CD8-positive, alpha-beta memory T cell (primary cell): Measurements from ENCODE around the gene ITGB6. TPM values are rescaled to one million over a fixed set of nuclear protein-coding genes. Genes with fewer than 3 reads are reported as not detected.

Source experiments
- CTCF ChIA-PET: fragments of 350-600 bp; sonication (Branson Sonifier 250); formaldehyde crosslinking; loops from one replicate; lab custom pipeline; 2021; ENCODE audit warnings: antibody characterized with exemption; lab: Charles Lee
- POLR2A ChIA-PET: fragments of 350-600 bp; sonication (Branson Sonifier 250); formaldehyde crosslinking; loops from one replicate; lab custom pipeline; 2021; ENCODE audit warnings: antibody characterized with exemption; lab: Charles Lee
- DNase-seq, 5 donors: peaks; one replicate each; pipeline versions ENCODE4 v3.0.0 to v3.0.0-alpha.2; 2020 to 2022; ENCODE audit warnings: mixed read lengths in 1 of 5
- H3K27ac ChIP-seq: one replicate; pipeline ENCODE4 v1.7.0; 2013; ENCODE audit warnings: low read depth, mild to moderate bottlenecking, low read length, moderate library complexity
- H3K27me3 ChIP-seq: 2 replicates; pipeline ENCODE4 v1.7.0; 2013; ENCODE audit warnings: low read length, mild to moderate bottlenecking; ENCODE audit not compliant: insufficient read depth, poor library complexity, severe bottlenecking
- H3K36me3 ChIP-seq: 2 replicates; pipeline ENCODE4 v1.7.0; 2013; ENCODE audit warnings: mild to moderate bottlenecking, low read length, moderate library complexity; ENCODE audit not compliant: insufficient read depth
- H3K4me1 ChIP-seq: 2 replicates; pipeline ENCODE4 v1.7.0; 2013; ENCODE audit warnings: mild to moderate bottlenecking, low read length, moderate library complexity; ENCODE audit not compliant: insufficient read depth
- H3K4me3 ChIP-seq: 2 replicates; pipeline ENCODE4 v1.7.0; 2013; ENCODE audit warnings: mild to moderate bottlenecking, low read length
- H3K9me3 ChIP-seq: 2 replicates; pipeline ENCODE4 v1.7.0; 2013; ENCODE audit warnings: mild to moderate bottlenecking, low read length
- H3K27ac Mint-ChIP-seq, 8 donors: one replicate each; pipeline ENCODE4 v1.8.0; 2020 to 2021; ENCODE audit warnings: mixed read lengths in 8 of 8, mild to moderate bottlenecking in 6 of 8, inconsistent platforms in 3 of 8, moderate library complexity in 3 of 8
- H3K27me3 Mint-ChIP-seq, 2 donors: one replicate each; pipeline ENCODE4 v1.8.0; 2020 to 2021; ENCODE audit warnings: mixed read lengths in 2 of 2, mild to moderate bottlenecking in 1 of 2, moderate library complexity in 1 of 2
- H3K36me3 Mint-ChIP-seq, 3 donors: one replicate each; pipeline ENCODE4 v1.8.0; 2020 to 2021; ENCODE audit warnings: mixed read lengths in 3 of 3, inconsistent platforms in 1 of 3, mild to moderate bottlenecking in 1 of 3
- H3K4me1 Mint-ChIP-seq, 3 donors: one replicate each; pipeline ENCODE4 v1.8.0; 2020 to 2021; ENCODE audit warnings: mixed read lengths in 3 of 3, inconsistent platforms in 1 of 3, mild to moderate bottlenecking in 1 of 3
- H3K4me3 Mint-ChIP-seq, 7 donors: one replicate each; pipeline ENCODE4 v1.8.0; 2020 to 2021; ENCODE audit warnings: mixed read lengths in 7 of 7, mild to moderate bottlenecking in 6 of 7, moderate library complexity in 4 of 7, inconsistent platforms in 2 of 7
- H3K9me3 Mint-ChIP-seq, 5 donors: one replicate each; pipeline ENCODE4 v1.8.0; 2020 to 2022; ENCODE audit warnings: mixed read lengths in 5 of 5, mild to moderate bottlenecking in 3 of 5, moderate library complexity in 2 of 5, inconsistent platforms in 1 of 5
- polyA plus RNA-seq: library from polyadenylated mRNA; unstranded; fragments of 300-500 nt; fragmentation: Illumina TruSeq; gene quantifications from one replicate; pipeline ENCODE4 v1.2.3, GENCODE V29; 2021
- total RNA-seq, 2 experiments: library from RNA; stranded (reverse); gene quantifications; one replicate each; pipeline ENCODE4 v1.2.3, GENCODE V29; 2021

Gene ITGB6
- total and polyA plus RNA-seq, 3 experiments from 2014 or later = not detected

DNA sequence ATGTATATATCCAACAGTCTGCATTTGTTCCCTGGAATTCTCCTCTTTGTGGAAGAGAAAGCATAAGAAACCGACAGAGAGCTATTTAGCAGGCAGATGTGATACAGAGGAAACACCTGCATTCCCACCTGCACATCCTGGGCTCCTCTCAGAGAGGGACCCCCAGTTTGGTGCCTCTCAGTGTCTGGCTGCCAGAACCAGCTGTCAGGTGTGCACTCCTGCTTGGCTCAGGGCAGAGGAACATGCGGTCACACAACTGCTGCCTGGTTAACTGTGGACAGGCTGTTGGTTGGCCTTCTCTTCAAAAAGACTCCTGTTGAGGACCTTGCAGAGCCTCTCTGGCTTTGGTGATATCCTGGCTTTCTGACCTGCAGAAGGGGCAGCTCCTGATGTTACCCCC lies 54.6 kb downstream of the ITGB6 start:
- no peaks in the 10 kb centered on the region for H3K36me3 ChIP-seq
- Mint-ChIP-seq H3K4me1 (no peaks in the 10 kb centered on the region), H3K27ac (no peak overlapping the region), H3K4me3 (no peak overlapping the region), H3K9me3 (peaks cover 0 to 2% (median 0%) of the 10 kb centered on the region in 5 donors), H3K36me3 (no peaks in the 10 kb centered on the region), H3K27me3 (peaks cover 11 to 47% of the 10 kb centered on the region in 2 donors)
- POLR2A ChIA-PET = no interaction called here
- no peak overlapping the region for H3K27ac ChIP-seq
- no peak overlapping the region for H3K4me3 ChIP-seq
- DNase-seq = no peak
- H3K9me3 ChIP-seq = no peaks in the 10 kb centered on the region
- CTCF ChIA-PET = no interaction called here
- no peaks in the 10 kb centered on the region for H3K4me1 ChIP-seq
- no peaks in the 10 kb centered on the region for H3K27me3 ChIP-seq

DNA sequence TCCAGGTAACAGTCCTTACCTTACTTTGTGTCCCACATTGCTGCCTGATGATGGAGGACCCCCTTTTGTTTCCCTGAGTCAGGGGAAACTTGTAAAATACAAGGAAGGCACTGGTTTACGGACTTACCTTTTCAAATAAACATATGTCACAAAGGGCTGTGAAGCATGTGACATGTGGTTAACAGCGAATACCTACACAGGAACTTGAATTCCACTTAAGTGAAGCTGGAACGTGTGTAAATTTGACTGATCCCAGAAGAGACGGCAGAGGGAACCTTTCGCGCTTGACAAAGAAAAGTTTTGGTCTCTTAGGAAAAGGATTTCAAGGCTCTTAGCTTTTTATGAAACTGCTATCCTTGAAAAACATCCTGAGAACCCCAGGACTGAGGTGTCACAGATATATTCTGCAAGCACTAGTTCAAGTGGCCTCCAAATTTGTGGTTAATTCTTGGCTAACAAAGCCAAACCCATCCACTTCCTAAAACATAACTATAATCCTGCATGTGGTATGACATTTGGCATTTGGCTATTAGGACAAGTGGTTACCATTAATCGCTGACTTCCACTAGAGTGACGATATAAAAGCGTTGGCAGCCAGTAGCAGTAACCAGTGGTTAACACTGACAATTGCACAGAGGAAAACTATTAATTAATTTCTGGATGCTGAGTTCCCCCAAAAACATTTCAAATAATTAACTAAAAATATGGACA lies 55.6 kb downstream of the ITGB6 start:
- no peaks in the 10 kb centered on the region for H3K36me3 Mint-ChIP-seq
- CTCF ChIA-PET = no interaction called here
- H3K4me1 Mint-ChIP-seq = no peaks in the 10 kb centered on the region
- no peak overlapping the region for H3K27ac Mint-ChIP-seq
- H3K27me3 ChIP-seq = no peaks in the 10 kb centered on the region
- H3K4me1 ChIP-seq = no peaks in the 10 kb centered on the region
- POLR2A ChIA-PET = no interaction called here
- no peak overlapping the region for H3K27ac ChIP-seq
- no peak overlapping the region for H3K4me3 Mint-ChIP-seq
- H3K9me3 Mint-ChIP-seq = peaks cover 0 to 2% (median 0%) of the 10 kb centered on the region in 5 donors
- H3K27me3 Mint-ChIP-seq = peaks cover 9 to 42% of the 10 kb centered on the region in 2 donors
- DNase-seq = no peak
- H3K9me3 ChIP-seq = no peaks in the 10 kb centered on the region
- H3K4me3 ChIP-seq = no peak overlapping the region
- H3K36me3 ChIP-seq = no peaks in the 10 kb centered on the region

DNA sequence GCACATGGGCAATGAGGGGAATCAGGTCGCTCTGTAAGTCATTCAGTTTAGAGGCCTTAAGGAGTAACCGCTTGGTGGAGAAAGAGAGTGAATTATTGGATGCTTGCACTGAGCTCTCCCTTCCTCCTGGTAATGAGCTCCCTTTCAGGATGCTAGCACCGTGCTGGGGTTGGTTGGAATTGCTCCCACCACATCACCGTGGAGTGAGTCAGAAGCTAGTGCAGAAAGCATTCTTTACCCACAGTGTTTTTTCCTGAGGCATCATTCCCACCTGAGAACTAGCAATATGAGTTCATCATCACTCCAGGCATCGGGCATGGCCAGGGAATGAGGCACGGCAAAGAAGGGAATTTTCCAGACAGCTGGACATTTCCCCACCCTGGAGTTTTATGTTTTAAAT lies 57.6 kb downstream of the ITGB6 start:
- Mint-ChIP-seq H3K9me3 (peaks cover 0 to 2% (median 0%) of the 10 kb centered on the region in 5 donors), H3K4me1 (no peaks in the 10 kb centered on the region), H3K27me3 (peaks cover 4 to 36% of the 10 kb centered on the region in 2 donors), H3K4me3 (no peak overlapping the region), H3K27ac (no peak overlapping the region), H3K36me3 (no peaks in the 10 kb centered on the region)
- H3K27ac ChIP-seq = no peak overlapping the region
- H3K27me3 ChIP-seq = no peaks in the 10 kb centered on the region
- no peak overlapping the region for H3K4me3 ChIP-seq
- POLR2A ChIA-PET = no interaction called here
- H3K9me3 ChIP-seq = no peaks in the 10 kb centered on the region
- CTCF ChIA-PET = no interaction called here
- H3K36me3 ChIP-seq = no peaks in the 10 kb centered on the region
- H3K4me1 ChIP-seq = no peaks in the 10 kb centered on the region
- no peak for DNase-seq

DNA sequence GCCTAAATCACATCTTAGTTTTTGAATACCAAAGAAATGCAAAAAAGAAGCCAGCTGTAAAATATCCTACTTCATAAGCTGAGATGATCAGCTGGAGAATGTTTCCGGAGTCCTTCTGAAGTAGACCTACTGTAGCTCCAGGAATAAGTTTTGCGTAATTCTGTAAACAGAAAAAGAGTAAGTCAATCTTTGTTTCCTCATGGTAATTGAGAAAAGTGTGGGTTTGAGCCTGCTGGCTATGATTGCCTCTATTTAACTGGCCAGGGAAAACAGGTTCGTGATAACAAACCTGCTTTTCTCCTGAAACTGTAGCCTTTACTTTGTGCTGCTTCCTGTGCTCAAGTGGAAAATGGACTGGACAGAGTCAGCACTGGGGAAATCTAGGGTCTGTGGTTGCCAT lies 58.2 kb downstream of the ITGB6 start:
- no peak overlapping the region for H3K27ac Mint-ChIP-seq
- no peak overlapping the region for H3K4me3 Mint-ChIP-seq
- Histone ChIP-seq H3K4me1 (no peaks in the 10 kb centered on the region), H3K27me3 (no peaks in the 10 kb centered on the region), H3K27ac (no peak overlapping the region), H3K36me3 (no peaks in the 10 kb centered on the region), H3K4me3 (no peak overlapping the region), H3K9me3 (no peaks in the 10 kb centered on the region)
- peaks cover 0 to 2% (median 0%) of the 10 kb centered on the region in 5 donors for H3K9me3 Mint-ChIP-seq
- no peaks in the 10 kb centered on the region for H3K36me3 Mint-ChIP-seq
- peaks cover 4 to 30% of the 10 kb centered on the region in 2 donors for H3K27me3 Mint-ChIP-seq
- ChIA-PET CTCF (no interaction called here), POLR2A (no interaction called here)
- no peaks in the 10 kb centered on the region for H3K4me1 Mint-ChIP-seq
- no peak for DNase-seq

DNA sequence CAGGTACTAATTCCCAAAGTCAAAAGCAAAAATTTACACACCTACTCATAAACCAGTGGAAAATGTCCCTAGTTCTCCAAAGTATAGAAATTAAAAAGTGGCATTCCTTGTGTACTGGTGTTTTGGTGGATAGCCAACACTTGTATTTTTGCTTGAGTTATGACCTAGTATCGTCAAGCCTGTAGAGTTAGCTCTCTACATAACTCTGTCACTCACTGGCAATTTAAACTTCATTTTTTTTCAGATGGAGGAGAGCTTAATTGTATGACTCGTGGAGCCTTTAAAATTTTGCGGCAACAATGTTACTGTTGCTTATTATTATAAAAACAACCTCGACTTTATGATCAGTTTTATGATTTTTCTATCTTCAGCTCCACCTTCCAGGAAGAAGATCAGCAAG lies 58.7 kb downstream of the ITGB6 start:
- Mint-ChIP-seq H3K9me3 (no peaks in the 10 kb centered on the region), H3K27ac (no peak overlapping the region), H3K4me3 (no peak overlapping the region), H3K4me1 (no peaks in the 10 kb centered on the region), H3K27me3 (peaks cover 4 to 25% of the 10 kb centered on the region in 2 donors), H3K36me3 (no peaks in the 10 kb centered on the region)
- Histone ChIP-seq H3K36me3 (no peaks in the 10 kb centered on the region), H3K27me3 (no peaks in the 10 kb centered on the region), H3K4me3 (no peak overlapping the region), H3K4me1 (no peaks in the 10 kb centered on the region), H3K27ac (no peak overlapping the region), H3K9me3 (no peaks in the 10 kb centered on the region)
- ChIA-PET CTCF (no interaction called here), POLR2A (no interaction called here)
- DNase-seq = no peak

DNA sequence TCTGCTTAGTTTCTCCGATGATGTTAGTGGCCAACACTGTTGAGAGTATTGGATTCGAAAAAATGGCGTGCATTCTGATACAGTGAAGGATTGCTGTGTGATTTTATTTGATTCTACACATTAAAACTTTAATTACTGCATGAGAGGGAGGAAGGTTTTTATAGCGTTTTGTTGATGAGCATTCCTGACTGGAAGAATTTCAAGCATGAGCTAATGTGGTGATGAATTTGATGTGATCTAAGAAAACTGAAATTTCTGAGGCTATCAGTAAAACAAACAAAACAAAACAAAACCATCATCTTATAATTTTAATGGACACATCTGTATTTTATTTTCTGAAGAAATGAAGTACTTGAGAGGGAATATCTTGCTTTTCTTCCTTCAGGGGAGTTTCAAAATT lies 59.6 kb downstream of the ITGB6 start:
- Histone ChIP-seq H3K4me1 (no peaks in the 10 kb centered on the region), H3K36me3 (no peaks in the 10 kb centered on the region), H3K27me3 (no peaks in the 10 kb centered on the region), H3K9me3 (no peaks in the 10 kb centered on the region), H3K27ac (no peak overlapping the region), H3K4me3 (no peak overlapping the region)
- H3K4me1 Mint-ChIP-seq = no peaks in the 10 kb centered on the region
- no peak overlapping the region for H3K27ac Mint-ChIP-seq
- no peaks in the 10 kb centered on the region for H3K36me3 Mint-ChIP-seq
- POLR2A ChIA-PET = no interaction called here
- H3K9me3 Mint-ChIP-seq = no peaks in the 10 kb centered on the region
- H3K4me3 Mint-ChIP-seq = no peak overlapping the region
- CTCF ChIA-PET = no interaction called here
- no peak for DNase-seq
- peaks cover 4 to 20% of the 10 kb centered on the region in 2 donors for H3K27me3 Mint-ChIP-seq

DNA sequence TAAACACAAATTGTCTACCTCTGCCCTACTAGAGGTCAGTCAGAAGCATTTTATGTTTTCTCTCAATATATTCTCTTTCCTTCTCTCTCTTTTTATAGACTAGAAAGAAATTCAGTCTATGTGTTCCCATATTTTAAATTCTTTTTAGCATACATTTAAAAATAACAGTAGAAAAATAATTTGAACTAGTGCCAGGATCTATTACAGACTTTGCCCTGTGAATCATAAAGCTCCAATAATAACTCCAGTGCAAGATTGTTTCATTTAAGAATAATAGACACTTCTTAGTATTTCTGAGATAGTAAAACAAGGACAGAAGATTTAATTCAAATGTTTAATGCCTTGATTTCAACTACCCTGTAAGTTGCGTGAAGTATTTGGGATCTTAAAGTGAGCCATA lies 60.1 kb downstream of the ITGB6 start:
- no peak for DNase-seq
- H3K4me1 ChIP-seq = no peaks in the 10 kb centered on the region
- Mint-ChIP-seq H3K36me3 (no peaks in the 10 kb centered on the region), H3K9me3 (no peaks in the 10 kb centered on the region), H3K4me1 (no peaks in the 10 kb centered on the region), H3K27ac (no peak overlapping the region), H3K4me3 (no peak overlapping the region), H3K27me3 (peaks cover under 1 to 16% of the 10 kb centered on the region in 2 donors)
- H3K9me3 ChIP-seq = no peaks in the 10 kb centered on the region
- no peaks in the 10 kb centered on the region for H3K27me3 ChIP-seq
- no peak overlapping the region for H3K27ac ChIP-seq
- CTCF ChIA-PET = no interaction called here
- POLR2A ChIA-PET = no interaction called here
- H3K4me3 ChIP-seq = no peak overlapping the region
- no peaks in the 10 kb centered on the region for H3K36me3 ChIP-seq

DNA sequence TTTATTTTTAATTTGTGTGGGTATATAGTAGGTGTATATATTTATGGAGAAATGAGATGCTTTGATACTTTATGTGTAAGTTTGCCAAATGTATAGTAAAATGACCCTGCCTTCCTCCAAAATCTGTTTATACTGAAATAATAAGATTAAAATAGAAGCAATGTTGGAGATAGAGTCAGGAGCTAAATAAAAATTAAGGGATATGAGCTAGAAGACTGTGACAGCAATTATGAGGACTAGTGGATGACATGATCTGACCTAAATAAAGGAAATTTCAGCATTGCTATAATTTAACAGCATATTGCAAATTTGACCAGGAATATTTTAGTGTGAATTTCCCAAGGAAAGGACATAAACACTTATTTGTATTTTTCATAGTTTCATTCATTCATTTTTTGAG lies 60.7 kb downstream of the ITGB6 start:
- H3K27ac ChIP-seq = no peak overlapping the region
- Mint-ChIP-seq H3K27me3 (peaks cover 0 to 16% of the 10 kb centered on the region in 2 donors), H3K36me3 (no peaks in the 10 kb centered on the region), H3K9me3 (no peaks in the 10 kb centered on the region), H3K4me3 (no peak overlapping the region), H3K27ac (no peak overlapping the region), H3K4me1 (no peaks in the 10 kb centered on the region)
- no peaks in the 10 kb centered on the region for H3K27me3 ChIP-seq
- H3K4me1 ChIP-seq = no peaks in the 10 kb centered on the region
- ChIA-PET POLR2A (no interaction called here), CTCF (no interaction called here)
- H3K36me3 ChIP-seq = no peaks in the 10 kb centered on the region
- no peak overlapping the region for H3K4me3 ChIP-seq
- no peaks in the 10 kb centered on the region for H3K9me3 ChIP-seq
- DNase-seq = no peak
